ENCODE measurements around the gene GLO1.

GLO1 gene

DNA sequence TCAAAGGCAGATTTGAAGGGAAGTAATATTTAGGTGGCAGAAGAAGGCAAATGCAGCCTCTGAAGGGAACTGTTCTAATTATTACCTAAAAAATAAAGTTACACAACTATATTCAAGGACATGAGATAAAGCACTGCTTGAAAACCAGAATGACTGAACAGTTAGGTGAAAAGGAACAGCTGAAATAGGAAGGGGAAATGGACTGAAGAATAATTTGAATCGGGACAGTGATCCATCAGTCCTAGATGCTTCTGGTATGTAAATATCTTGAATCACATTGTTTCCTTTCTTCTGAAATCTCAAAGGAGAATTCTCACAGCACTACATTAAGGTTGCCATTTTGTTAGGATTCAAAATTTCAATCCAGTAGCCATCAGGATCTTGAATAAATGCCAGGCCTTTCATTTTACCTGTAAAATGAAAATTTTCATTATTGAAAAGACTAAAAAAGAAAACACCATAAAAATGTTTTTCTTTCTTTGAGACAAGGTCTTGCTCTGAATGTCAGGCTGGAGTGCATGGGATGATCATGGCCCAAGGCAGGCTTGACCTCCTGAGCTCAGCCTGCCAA lies 25.9 kb downstream of the GLO1 start:
- no peak for DNase-seq (ENCODE audit: extremely low read depth, low read depth)
- no peak overlapping the region for H3K4me3 ChIP-seq (replicated peaks; ENCODE audit: low read depth, low read length)
- TF ChIP-seq CTCF (IDR thresholded peaks at IDR 0.05; ENCODE audit: low read depth, low read length, missing control alignments), result no peak

- no peak for DNase-seq (ENCODE audit: extremely low read depth, low read depth)
- no peak for TF ChIP-seq CTCF (IDR thresholded peaks at IDR 0.05; ENCODE audit: low read depth, low read length, missing control alignments)
- H3K4me3 ChIP-seq (replicated peaks; ENCODE audit: low read depth, low read length), result no peak overlapping the region
Observed at GRCh38 chr6:38676236-38676973, 26.5 kb downstream of the GLO1 start.

DNA sequence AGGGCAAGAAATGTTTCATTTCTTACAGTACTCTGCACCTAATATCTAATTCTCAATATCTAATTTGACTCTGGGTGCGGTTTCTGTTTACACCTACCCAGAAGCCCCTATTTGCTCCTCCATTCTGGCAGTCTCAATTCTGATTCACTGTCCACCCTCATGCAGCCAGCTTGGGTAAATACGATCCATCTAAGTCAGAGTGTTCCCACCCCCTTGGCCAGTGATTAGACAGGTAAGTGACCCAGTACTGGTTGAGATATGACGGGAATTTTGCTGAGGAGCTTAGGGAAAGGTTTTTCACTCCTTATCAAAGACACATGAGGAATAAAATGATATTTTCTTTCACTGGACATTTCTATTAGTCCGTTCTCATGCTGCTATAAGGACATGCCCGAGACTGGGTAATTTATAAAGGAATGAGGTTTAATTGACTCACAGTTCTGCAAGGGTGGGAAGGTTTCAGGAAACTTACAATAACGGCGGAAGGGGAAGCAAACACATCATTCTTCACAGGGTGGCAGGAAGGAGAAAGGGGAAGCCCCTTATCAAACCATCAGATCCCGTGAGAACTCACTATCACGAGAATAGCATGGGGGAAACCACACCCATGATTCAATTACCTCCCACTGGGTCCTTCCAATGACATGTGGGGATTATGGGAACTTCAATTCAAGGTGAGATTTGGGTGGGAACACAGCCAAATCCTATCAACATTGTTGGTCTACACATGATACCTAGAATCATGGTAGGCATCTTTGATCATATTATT lies 29.4 kb downstream of the GLO1 start:
- no peak for DNase-seq (ENCODE audit: extremely low read depth, low read depth)
- H3K4me3 ChIP-seq (replicated peaks; ENCODE audit: low read depth, low read length), result no peak overlapping the region
- no peak for TF ChIP-seq CTCF (IDR thresholded peaks at IDR 0.05; ENCODE audit: low read depth, low read length, missing control alignments)

- TF ChIP-seq CTCF (IDR thresholded peaks at IDR 0.05; ENCODE audit: low read depth, low read length, missing control alignments), result peak; percentile 72
- H3K4me3 ChIP-seq (replicated peaks; ENCODE audit: low read depth, low read length), result no peak overlapping the region
- DNase-seq (ENCODE audit: extremely low read depth, low read depth), result peak; percentile 46
Observed at GRCh38 chr6:38671885-38672467, 31.0 kb downstream of the GLO1 start.

- TF ChIP-seq CTCF (IDR thresholded peaks at IDR 0.05; ENCODE audit: low read depth, low read length, missing control alignments), result no peak
- H3K4me3 ChIP-seq (replicated peaks; ENCODE audit: low read depth, low read length), result no peak overlapping the region
- no peak for DNase-seq (ENCODE audit: extremely low read depth, low read depth)
Observed at GRCh38 chr6:38658418-38659167, 44.4 kb downstream of the GLO1 start.

GRCh38 chr6:38656896-38657295 lies 46.0 kb downstream of the GLO1 start:
- no peak for DNase-seq (ENCODE audit: extremely low read depth, low read depth)
- no peak overlapping the region for H3K4me3 ChIP-seq (replicated peaks; ENCODE audit: low read depth, low read length)
- no peak for TF ChIP-seq CTCF (IDR thresholded peaks at IDR 0.05; ENCODE audit: low read depth, low read length, missing control alignments)
